GM19467 (cell line): ENCODE data around the gene RHOBTB1.

Experiments
- ATAC-seq: cut with Tn5 transposase; IDR thresholded peaks from one replicate; pipeline ENCODE4 v1.9.1; 2021; ENCODE audit warnings: mild to moderate bottlenecking, moderate library complexity; ENCODE audit not compliant: unreplicated experiment

The RHOBTB1 gene

GRCh38 chr10:60942134-60942787 lies 1.7 kb downstream of the RHOBTB1 start:
- ATAC-seq: no peak

GRCh38 chr10:60940446-60940845 lies 3.5 kb downstream of the RHOBTB1 start:
- ATAC-seq: no peak

DNA sequence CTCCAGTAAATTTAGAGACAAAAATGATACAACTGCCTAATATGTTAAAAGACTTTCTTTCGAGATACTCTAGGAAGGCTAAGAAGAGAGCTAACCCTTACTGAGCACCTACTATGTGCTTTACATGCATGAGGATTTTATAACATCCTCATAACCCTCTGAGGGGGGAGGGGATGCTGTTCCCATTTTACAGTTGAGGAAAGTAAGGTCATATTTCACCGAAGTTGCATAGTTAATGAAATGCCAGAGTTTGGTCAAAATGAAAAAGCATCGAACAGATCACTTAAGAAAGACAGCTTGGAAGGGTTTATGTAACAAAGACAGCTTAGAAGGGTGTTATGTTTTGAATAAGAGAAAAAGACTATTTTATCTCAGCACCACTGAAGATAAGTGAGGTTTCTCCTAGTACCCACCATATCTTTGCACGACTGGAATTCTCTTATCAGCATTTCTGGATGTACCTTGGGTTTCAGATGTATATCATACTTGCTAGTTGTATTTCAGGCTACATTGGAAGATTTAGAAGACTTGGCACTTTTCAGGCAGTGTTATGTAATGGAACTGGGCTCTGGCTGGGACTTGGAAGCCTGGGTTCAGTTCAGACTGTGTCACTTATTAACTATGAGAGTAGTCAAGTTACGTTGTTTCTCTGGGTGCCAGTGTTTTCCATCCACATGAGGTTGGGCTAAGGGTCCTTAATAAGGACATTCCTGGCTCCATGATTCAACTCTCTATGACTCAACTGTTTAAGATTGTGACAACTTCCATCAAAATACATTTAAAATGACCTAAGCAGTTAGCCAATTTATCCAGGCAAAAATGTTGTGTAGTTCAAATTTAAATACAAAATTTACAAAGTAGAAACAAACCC lies 6.0 kb downstream of the RHOBTB1 start:
- ATAC-seq: no peak

GRCh38 chr10:60937022-60937421 lies 7.0 kb downstream of the RHOBTB1 start:
- ATAC-seq: no peak

DNA sequence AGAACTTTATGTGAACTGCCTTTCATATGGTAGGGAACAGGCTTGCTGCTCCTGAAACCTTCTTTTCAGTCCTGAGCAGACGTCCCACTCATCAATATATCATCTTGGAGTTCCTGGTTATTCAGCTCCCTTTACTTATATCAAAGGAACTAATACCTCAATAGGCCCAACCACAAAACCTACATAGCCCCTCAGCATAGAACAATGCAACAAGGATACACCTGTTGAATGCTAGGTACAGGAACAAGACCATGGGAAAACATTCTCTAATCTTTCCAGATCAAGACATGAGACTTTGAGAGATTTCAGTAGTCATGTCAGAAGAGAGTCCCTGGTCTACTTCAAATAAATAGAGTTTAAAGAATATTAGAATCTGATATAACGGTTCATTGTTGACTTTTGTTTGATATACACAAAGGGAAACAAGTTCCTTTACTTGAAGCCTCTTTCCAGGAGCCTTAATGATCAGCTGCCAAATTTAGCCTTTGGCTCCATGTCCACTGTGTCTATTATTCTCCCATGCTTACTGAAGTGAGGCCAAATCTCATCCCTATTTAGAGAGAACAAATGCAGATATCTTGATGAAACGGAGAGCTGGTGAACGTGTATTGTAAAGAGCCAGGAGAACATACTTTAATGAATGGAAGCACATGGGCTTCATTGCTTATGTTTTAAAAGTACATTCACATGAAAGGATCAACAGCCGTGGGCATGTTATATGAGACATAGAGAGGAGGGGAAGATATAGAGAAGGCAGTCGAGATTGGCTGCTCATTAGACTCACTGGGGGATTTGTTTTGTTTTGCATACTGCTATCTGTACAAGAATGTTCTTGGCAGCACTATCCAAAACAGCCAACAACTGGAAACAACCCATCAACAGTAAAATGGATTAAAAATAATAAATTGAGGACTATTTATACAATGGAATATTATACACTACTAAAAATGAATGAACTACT lies 9.5 kb downstream of the RHOBTB1 start:
- no peak for ATAC-seq

- no peak for ATAC-seq
These were observed 11.2 kb downstream of the RHOBTB1 start for GRCh38 chr10:60932756-60933155.

DNA sequence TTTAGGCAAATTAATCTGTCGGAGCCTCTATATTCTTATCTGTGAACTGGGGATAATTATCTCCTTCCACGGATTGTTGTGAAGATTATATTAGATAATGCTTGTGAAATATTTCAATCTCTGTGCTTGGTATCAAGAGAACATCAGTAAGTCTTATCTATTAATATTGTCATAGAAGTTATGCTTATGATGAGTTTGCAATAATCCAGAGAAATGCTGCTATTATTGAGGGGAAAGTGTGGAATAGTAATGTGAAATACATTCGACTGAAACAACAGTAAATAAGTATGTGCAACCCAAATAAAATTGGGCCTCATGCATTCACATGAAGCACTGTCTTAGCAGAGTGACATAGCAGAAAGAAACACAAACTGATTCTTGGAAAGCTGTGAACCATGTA lies 13.7 kb downstream of the RHOBTB1 start:
- no peak for ATAC-seq

DNA sequence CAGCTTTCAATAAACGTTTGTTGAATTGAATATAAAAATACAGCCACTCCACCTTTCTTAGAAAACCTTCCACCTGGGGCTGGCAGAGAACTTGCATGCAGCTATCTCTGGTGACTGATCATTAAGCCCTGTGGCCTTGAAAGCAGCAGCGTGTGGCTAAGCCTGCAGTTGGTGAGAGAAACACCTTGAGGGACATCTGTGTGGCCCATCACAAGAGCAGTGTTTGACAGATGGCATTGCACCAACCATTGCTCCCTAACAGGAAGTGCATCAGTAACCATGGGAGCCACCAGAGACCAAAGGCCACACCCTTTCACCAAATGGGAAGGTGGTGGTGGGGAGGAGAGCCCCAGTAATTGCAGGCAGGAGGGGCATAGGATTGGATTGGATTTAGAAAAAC lies 22.4 kb downstream of the RHOBTB1 start:
- ATAC-seq: no peak

DNA sequence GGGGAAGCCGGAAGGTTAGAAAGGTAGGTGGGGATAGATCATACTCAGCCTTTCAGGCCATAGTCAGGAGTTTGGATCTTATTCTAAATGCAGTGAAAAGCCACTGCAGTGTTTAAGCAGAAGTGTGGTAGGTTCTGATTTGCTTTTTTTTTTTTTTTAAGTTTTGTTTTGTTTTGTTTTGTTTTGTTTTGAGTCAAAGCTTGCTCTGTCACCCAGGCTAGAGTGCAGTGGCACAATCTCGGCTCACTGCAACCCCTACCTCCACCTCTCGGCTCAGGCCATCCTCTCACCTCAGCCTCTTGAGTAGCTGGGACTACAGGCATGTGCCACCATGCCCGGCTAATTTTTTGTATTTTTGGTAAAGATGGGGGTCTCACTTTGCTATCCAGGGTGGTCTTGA lies 23.5 kb downstream of the RHOBTB1 start:
- no peak for ATAC-seq

DNA sequence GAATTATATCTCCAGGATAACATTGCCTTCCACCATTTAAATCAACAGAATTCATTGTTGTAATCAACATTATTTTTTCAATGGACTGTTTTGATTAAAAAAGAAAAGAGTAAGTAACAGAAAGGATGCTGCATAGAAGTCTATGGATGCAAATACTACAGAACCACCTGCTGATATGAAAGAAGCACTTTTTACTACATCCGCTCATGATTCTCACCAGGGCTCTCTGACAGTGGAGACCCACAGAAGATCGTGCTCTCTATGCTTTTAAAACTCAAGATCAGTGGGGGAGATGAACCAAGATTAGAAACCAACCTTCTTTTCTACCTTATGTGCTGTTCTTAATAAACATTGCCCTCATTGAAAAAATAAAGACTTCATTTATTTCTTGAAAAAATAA lies 24.4 kb downstream of the RHOBTB1 start:
- ATAC-seq: no peak

DNA sequence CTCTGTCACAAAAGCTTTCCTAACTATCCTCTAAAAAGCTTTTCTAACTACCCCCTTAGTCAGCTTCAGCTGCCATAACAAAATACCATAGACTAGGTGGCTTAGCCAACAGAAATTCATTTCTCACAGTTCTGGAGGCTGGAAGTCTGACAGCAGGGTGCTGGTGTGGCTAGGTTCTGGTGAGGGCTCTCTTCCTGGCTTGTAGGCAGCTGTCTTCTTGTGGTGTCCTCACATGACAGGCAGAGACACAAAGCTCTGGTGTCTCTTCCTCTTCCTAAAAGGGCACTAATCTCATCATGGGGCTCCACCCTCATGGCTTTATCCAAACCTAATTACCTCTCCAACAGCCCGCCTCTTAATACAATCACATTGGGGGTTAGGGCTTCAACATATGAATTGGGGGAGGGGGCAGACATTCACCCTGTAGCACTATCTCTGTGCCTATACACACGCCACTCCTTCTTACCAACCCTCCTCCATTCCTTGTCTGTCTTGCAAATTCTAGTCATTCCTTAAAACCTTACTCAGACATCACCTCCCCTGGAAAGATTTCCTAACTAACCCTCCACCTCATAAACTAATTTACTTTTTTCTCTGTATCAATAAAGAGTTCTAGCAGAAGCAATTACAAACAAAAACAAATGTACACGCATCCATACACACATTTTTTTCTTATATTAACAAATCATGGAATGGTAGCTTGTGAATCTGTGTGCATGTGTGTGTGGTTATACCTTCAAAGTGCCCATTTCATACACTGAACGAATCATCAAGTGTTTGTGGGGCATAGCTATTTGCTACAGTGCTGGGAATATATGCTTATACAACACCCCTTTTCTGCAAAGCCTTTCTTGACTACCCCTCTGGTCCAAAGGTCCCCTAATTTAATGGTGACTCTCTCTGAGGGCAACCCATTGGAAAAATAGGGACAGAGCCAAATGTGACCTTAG lies 26.4 kb downstream of the RHOBTB1 start:
- ATAC-seq: no peak

- ATAC-seq: no peak
These were observed 28.0 kb downstream of the RHOBTB1 start for GRCh38 chr10:60916025-60916424.

GRCh38 chr10:60914690-60915141 lies 29.3 kb downstream of the RHOBTB1 start:
- no peak for ATAC-seq

GRCh38 chr10:60913657-60914056 lies 30.3 kb downstream of the RHOBTB1 start:
- ATAC-seq: no peak

DNA sequence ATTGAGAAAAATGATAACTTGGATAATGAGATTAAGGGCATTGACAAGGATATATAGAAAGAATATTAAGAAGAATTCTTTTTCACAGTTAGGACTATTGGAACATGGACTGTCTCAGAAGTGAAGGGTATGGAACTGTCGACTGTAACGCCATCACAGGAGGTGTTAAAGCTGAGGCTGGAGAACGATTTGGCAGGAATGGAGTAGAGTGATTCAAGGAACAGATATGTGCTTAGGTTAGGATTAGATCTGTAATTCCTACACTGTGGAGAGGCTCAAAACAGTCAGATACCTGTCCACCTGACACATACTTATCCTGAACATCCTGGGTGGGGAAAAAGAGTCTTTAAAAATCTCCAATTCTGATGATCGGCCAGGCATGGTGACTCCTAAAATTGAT lies 30.9 kb downstream of the RHOBTB1 start:
- ATAC-seq: no peak

GRCh38 chr10:60911715-60912114 lies 32.3 kb downstream of the RHOBTB1 start:
- no peak for ATAC-seq

- no peak for ATAC-seq
These were observed 32.8 kb downstream of the RHOBTB1 start for GRCh38 chr10:60911216-60911615.

- no peak for ATAC-seq
These were observed 33.4 kb downstream of the RHOBTB1 start for GRCh38 chr10:60910543-60910942.

- no peak for ATAC-seq
These were observed 35.1 kb downstream of the RHOBTB1 start for GRCh38 chr10:60908896-60909295.

GRCh38 chr10:60908031-60908430 lies 36.0 kb downstream of the RHOBTB1 start:
- no peak for ATAC-seq
